ENCODE measurements around the gene GLUD1.
"Not testable (repeated sequence)": the region's sequence is repeated elsewhere in the genome, so short reads cannot be mapped to it uniquely, and the experiment has no call there.

GLUD1 gene

GRCh38 chr10:87038786-87039185, 55.9 kb downstream of the GLUD1 start:
- no peak for DNase-seq

GRCh38 chr10:87038286-87038717, 56.3 kb downstream of the GLUD1 start:
- no peak for DNase-seq

GRCh38 chr10:87036623-87037022, 58.0 kb downstream of the GLUD1 start:
- DNase-seq, result peak; percentile 5

- no peak for DNase-seq
Measured at GRCh38 chr10:87030912-87031635, 63.6 kb downstream of the GLUD1 start.

- DNase-seq, result not testable (repeated sequence)
Measured at GRCh38 chr10:87030419-87030818, 64.2 kb downstream of the GLUD1 start.

- DNase-seq, result not testable (repeated sequence)
Measured at GRCh38 chr10:87026747-87027508, 67.7 kb downstream of the GLUD1 start.

GRCh38 chr10:87025285-87025958, 69.2 kb downstream of the GLUD1 start:
- DNase-seq, result peak; percentile 66

GRCh38 chr10:87020056-87020455, 74.6 kb downstream of the GLUD1 start, which contains the start of gene FAM25A:
Gene FAM25A (plus strand): TSS chr10:87020294. CDS start chr10:87020325, 31 bp downstream.
- not testable (repeated sequence) for DNase-seq

GRCh38 chr10:87019504-87019903, 75.1 kb downstream of the GLUD1 start:
- not testable (repeated sequence) for DNase-seq

- not testable (repeated sequence) for DNase-seq
Measured at GRCh38 chr10:87019066-87019465, 75.6 kb downstream of the GLUD1 start.

GRCh38 chr10:87018127-87018526, 76.5 kb downstream of the GLUD1 start:
- DNase-seq, result not testable (repeated sequence)

- not testable (repeated sequence) for DNase-seq
Measured at GRCh38 chr10:87014986-87015716, 79.5 kb downstream of the GLUD1 start.

GRCh38 chr10:87013528-87013927, 81.1 kb downstream of the GLUD1 start:
- peak; percentile 63 for DNase-seq

- not testable (repeated sequence) for DNase-seq
Measured at GRCh38 chr10:87009134-87009696, 85.4 kb downstream of the GLUD1 start.

GRCh38 chr10:87008303-87008702, 86.3 kb downstream of the GLUD1 start:
- not testable (repeated sequence) for DNase-seq

GRCh38 chr10:87007674-87008073, 87.0 kb downstream of the GLUD1 start:
- DNase-seq, result not testable (repeated sequence)

GRCh38 chr10:87007124-87007523, 87.5 kb downstream of the GLUD1 start:
- not testable (repeated sequence) for DNase-seq

GRCh38 chr10:87000491-87000890, 94.2 kb downstream of the GLUD1 start:
- peak; percentile 72 for DNase-seq

All from suppressor macrophage treated with lipopolysaccharide for 4 hours (primary cell).